HEK293 (cell line): ENCODE measurements around the gene CENPX.

Source experiments
- CTCF ChIA-PET: fragments of 350-600 bp; formaldehyde crosslinking; extraction: SDS; loops from one replicate; lab custom pipeline; 2021; ENCODE audit warnings: antibody characterized with exemption; lab: Yijun Ruan, JAX
- POLR2A ChIA-PET: fragments of 300-600 bp; formaldehyde crosslinking; extraction: SDS; loops from one replicate; lab custom pipeline; 2020; ENCODE audit warnings: antibody characterized with exemption, inconsistent platforms; lab: Yijun Ruan, JAX
- H3K27ac ChIP-seq: fragments of 200-500 bp; sonication (Bioruptor generic); 2 replicates; pipeline ENCODE4 v1.5.1; 2014; ENCODE audit warnings: low read depth, low read length, control low read depth, inconsistent platforms; ENCODE audit errors: extremely low read depth
- H3K36me3 ChIP-seq, 2 experiments: fragments of 200-500 bp in 1 of 2; sonication (Bioruptor generic) in 1 of 2; 1 replicate in 1 of 2; 2 replicates in 1 of 2; pipeline ENCODE4 v1.5.1; 2014 to 2017; ENCODE audit warnings: inconsistent platforms in 2 of 2, low read length in 2 of 2; ENCODE audit not compliant: control insufficient read depth in 2 of 2, insufficient read depth in 1 of 2
- H3K4me1 ChIP-seq: fragments of 200-500 bp; sonication (Bioruptor generic); 2 replicates; pipeline ENCODE4 v1.5.1; 2014; ENCODE audit warnings: mild to moderate bottlenecking, low read length, inconsistent platforms; ENCODE audit not compliant: control insufficient read depth, insufficient read depth
- H3K4me3 ChIP-seq: 2 replicates; pipeline ENCODE4 v1.5.1; 2011; ENCODE audit warnings: low read depth, mild to moderate bottlenecking, control low read depth, low read length, moderate library complexity
- H3K9me3 ChIP-seq: fragments of 200-500 bp; sonication (Bioruptor generic); 2 replicates; pipeline ENCODE4 v1.5.1; 2014; ENCODE audit warnings: low read depth, low read length, inconsistent platforms; ENCODE audit not compliant: control insufficient read depth, insufficient read depth
- BCL11A ChIP-seq: fragments of 450-650 bp; formaldehyde crosslinking; IDR thresholded peaks from 2 replicates; pipeline ENCODE4 v1.5.1; 2016; ENCODE audit warnings: low read depth, missing biosample characterization, missing genetic modification characterization
- IKZF3 ChIP-seq: fragments of 450-650 bp; IDR thresholded peaks from 2 replicates; pipeline ENCODE4 v1.5.0; 2018; ENCODE audit warnings: missing biosample characterization, mild to moderate bottlenecking, missing genetic modification characterization, moderate library complexity
- KLF1 ChIP-seq: fragments of 450-650 bp; formaldehyde crosslinking; IDR thresholded peaks from 2 replicates; pipeline ENCODE4 v1.5.1; 2016; ENCODE audit warnings: missing biosample characterization, missing genetic modification characterization
- KLF8 ChIP-seq: fragments of 450-650 bp; formaldehyde crosslinking; IDR thresholded peaks from 2 replicates; pipeline ENCODE4 v1.5.1; 2016; ENCODE audit warnings: missing biosample characterization, missing genetic modification characterization
- SP2 ChIP-seq: fragments of 450-650 bp; formaldehyde crosslinking; IDR thresholded peaks from 2 replicates; pipeline ENCODE4 v1.5.1; 2016; ENCODE audit warnings: missing biosample characterization, missing genetic modification characterization
- SP3 ChIP-seq: fragments of 450-650 bp; formaldehyde crosslinking; IDR thresholded peaks from 2 replicates; pipeline ENCODE4 v1.5.1; 2016; ENCODE audit warnings: missing biosample characterization, missing genetic modification characterization
- YY2 ChIP-seq: fragments of 450-650 bp; formaldehyde crosslinking; IDR thresholded peaks from 2 replicates; pipeline ENCODE4 v1.5.1; 2016; ENCODE audit warnings: missing biosample characterization, missing genetic modification characterization
- ZBTB10 ChIP-seq: fragments of 450-650 bp; formaldehyde crosslinking; IDR thresholded peaks from 2 replicates; pipeline ENCODE4 v1.5.1; 2016; ENCODE audit warnings: missing biosample characterization, missing genetic modification characterization
- ZBTB6 ChIP-seq: fragments of 450-650 bp; formaldehyde crosslinking; IDR thresholded peaks from 2 replicates; pipeline ENCODE4 v1.5.1; 2017; ENCODE audit warnings: missing biosample characterization, missing genetic modification characterization
- ZBTB8A ChIP-seq: fragments of 450-650 bp; formaldehyde crosslinking; IDR thresholded peaks from 2 replicates; pipeline ENCODE4 v1.5.1; 2016; ENCODE audit warnings: missing biosample characterization, missing genetic modification characterization
- ZNF138 ChIP-seq: fragments of 450-650 bp; formaldehyde crosslinking; IDR thresholded peaks from 2 replicates; pipeline ENCODE4 v1.5.1; 2016; ENCODE audit warnings: missing biosample characterization, missing genetic modification characterization, borderline replicate concordance
- ZNF18 ChIP-seq: fragments of 450-650 bp; formaldehyde crosslinking; IDR thresholded peaks from 2 replicates; pipeline ENCODE4 v1.5.1; 2016; ENCODE audit warnings: missing biosample characterization, missing genetic modification characterization
- ZNF223 ChIP-seq: fragments of 450-650 bp; formaldehyde crosslinking; IDR thresholded peaks from 2 replicates; pipeline ENCODE4 v1.5.1; 2016; ENCODE audit warnings: missing biosample characterization, missing genetic modification characterization
- ZNF37A ChIP-seq: fragments of 450-650 bp; IDR thresholded peaks from 2 replicates; pipeline ENCODE4 v1.5.1; 2018; ENCODE audit warnings: missing biosample characterization, missing genetic modification characterization
- ZNF544 ChIP-seq: fragments of 450-650 bp; formaldehyde crosslinking; IDR thresholded peaks from 2 replicates; pipeline ENCODE4 v1.5.0; 2017; ENCODE audit warnings: missing biosample characterization, missing genetic modification characterization
- ZNF560 ChIP-seq: fragments of 450-650 bp; formaldehyde crosslinking; IDR thresholded peaks from 2 replicates; pipeline ENCODE4 v1.5.1; 2017; ENCODE audit warnings: missing biosample characterization, missing genetic modification characterization, borderline replicate concordance
- ZNF629 ChIP-seq: fragments of 450-650 bp; formaldehyde crosslinking; IDR thresholded peaks from 2 replicates; pipeline ENCODE4 v1.5.1; 2017; ENCODE audit warnings: missing biosample characterization, missing genetic modification characterization
- ZNF654 ChIP-seq: fragments of 450-650 bp; formaldehyde crosslinking; IDR thresholded peaks from 2 replicates; pipeline ENCODE4 v1.5.1; 2016; ENCODE audit warnings: low read depth, missing biosample characterization, missing genetic modification characterization
- ZNF677 ChIP-seq: fragments of 450-650 bp; IDR thresholded peaks from 2 replicates; pipeline ENCODE4 v1.5.0; 2018; ENCODE audit warnings: missing biosample characterization, mild to moderate bottlenecking, missing genetic modification characterization, moderate library complexity
- ZNF843 ChIP-seq: fragments of 450-650 bp; formaldehyde crosslinking; IDR thresholded peaks from 2 replicates; pipeline ENCODE4 v1.5.1; 2016; ENCODE audit warnings: missing biosample characterization, missing genetic modification characterization

CENPX gene

GRCh38 chr17:81984773-81985410 is 37.8 kb downstream of the CENPX start (continued):
- TF ChIP-seq KLF1: peak; percentile 94
- TF ChIP-seq ZNF544 (tag by site-specific recombination): no peak
- no peak for TF ChIP-seq ZNF843 (tag by site-specific recombination)
- TF ChIP-seq KLF8 (tag by site-specific recombination): peak; percentile 96
- TF ChIP-seq ZNF37A (tag by site-specific recombination): no peak
- TF ChIP-seq ZBTB6 (tag by site-specific recombination): no peak

- Histone ChIP-seq H3K27ac (no peak overlapping the region), H3K4me1 (peaks cover 5% of the 10 kb centered on the region), H3K4me3 (no peak overlapping the region), H3K9me3 (no peaks in the 10 kb centered on the region), H3K36me3 (peaks cover 9 to 54% of the 10 kb centered on the region in 2 experiments; a peak in 2 of 3 replicates)
- POLR2A ChIA-PET: interaction anchor here (0.6 to 1.2 kb wide), 4 partner anchors 13 to 39 kb away, joined by 3 to 8 read pairs (median 4); partner anchors contain the start of genes CENPX, LRRC45 and NOTUM
- CTCF ChIA-PET: interaction anchor here (0.6 to 1.6 kb wide), 3 partner anchors 20 to 24 kb away, joined by 3 to 6 read pairs (median 3); no protein-coding TSS in a partner anchor
- TF ChIP-seq ZBTB8A (tag by site-specific recombination): no peak
- no peak for TF ChIP-seq ZNF138 (tag by site-specific recombination)
- no peak for TF ChIP-seq SP3 (tag by site-specific recombination)
- TF ChIP-seq SP2 (tag by site-specific recombination): no peak
- no peak for TF ChIP-seq ZNF223 (tag by site-specific recombination)
- no peak for TF ChIP-seq ZNF560 (tag by site-specific recombination)
- TF ChIP-seq YY2 (tag by site-specific recombination): no peak
- no peak for TF ChIP-seq ZBTB10 (tag by site-specific recombination)
- TF ChIP-seq ZNF654 (tag by site-specific recombination): no peak
- TF ChIP-seq ZNF843 (tag by site-specific recombination): no peak
- no peak for TF ChIP-seq BCL11A (tag by site-specific recombination)
- no peak for TF ChIP-seq ZNF677
- TF ChIP-seq IKZF3 (tag by site-specific recombination): no peak
- TF ChIP-seq ZNF629: no peak
- no peak for TF ChIP-seq ZNF18 (tag by site-specific recombination)
Observed at GRCh38 chr17:81983639-81984373, 38.9 kb downstream of the CENPX start.
